Measurements from ENCODE around the gene SLC25A39. TPM values are rescaled to one million over a fixed set of nuclear protein-coding genes. Genes with fewer than 3 reads are reported as not detected.

Gene SLC25A39
- total and polyA plus RNA-seq, 9 of the 15 experiments (the other 6 are each of a cell fraction or from before 2014, with no cell fraction given) = 4.8 to 267 (median 140) TPM

DNA sequence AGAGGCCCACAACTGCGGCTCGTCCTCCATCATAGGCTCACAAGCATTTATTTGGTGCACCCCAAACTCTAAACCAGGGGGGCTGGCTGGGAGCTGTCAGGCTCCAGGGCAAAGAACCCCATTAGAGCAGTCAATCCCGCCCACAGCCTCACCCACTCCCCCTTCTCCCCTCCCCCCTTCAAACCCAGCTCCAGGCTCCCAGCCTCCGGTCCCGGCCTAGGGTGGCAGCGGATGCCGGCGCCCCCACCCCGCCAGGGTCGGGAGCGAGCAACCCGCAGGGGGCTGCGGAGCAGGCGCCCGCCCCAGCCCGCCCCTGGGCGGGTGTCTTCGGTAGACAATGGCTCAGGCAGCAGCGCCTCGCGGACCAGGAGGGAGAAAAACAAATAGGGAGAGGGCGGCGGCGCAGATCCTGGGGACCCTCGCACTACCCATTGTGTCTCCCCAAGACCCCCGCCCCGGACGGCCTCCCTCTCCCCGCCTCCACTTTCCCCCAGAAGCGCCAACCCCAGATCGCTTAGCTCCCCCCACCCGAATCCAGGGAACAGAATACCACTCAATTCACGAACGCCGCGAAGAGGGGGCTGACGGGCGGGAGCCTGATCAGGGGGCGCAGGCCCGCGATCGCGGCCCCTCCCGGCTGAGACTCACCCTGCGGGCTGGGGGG lies 38.5 kb upstream of the SLC25A39 start:
- intact Hi-C loops (cut with micrococcal nuclease) = no loop called here
- peak; percentile 44 to 83 (median 74) for DNase-seq (ENCODE audit: extremely low read depth in 1 of 4, low spot score in 3 of 4)
- TF ChIP-seq ZFX (CRISPR knock-in tag; IDR thresholded peaks at IDR 0.05) (peak; percentile 48; the same call in 1 of the 2 replicates), ZNF561 (CRISPR knock-in tag; conservative IDR thresholded peaks at IDR 0.05) (no peak), ELF4 (CRISPR knock-in tag; IDR thresholded peaks at IDR 0.05) (no peak), NONO (IDR thresholded peaks at IDR 0.05; ENCODE audit: low read depth in 2 of 2, low read length in 1 of 2) (no peak)
- TF ChIP-seq, protein P1, sequence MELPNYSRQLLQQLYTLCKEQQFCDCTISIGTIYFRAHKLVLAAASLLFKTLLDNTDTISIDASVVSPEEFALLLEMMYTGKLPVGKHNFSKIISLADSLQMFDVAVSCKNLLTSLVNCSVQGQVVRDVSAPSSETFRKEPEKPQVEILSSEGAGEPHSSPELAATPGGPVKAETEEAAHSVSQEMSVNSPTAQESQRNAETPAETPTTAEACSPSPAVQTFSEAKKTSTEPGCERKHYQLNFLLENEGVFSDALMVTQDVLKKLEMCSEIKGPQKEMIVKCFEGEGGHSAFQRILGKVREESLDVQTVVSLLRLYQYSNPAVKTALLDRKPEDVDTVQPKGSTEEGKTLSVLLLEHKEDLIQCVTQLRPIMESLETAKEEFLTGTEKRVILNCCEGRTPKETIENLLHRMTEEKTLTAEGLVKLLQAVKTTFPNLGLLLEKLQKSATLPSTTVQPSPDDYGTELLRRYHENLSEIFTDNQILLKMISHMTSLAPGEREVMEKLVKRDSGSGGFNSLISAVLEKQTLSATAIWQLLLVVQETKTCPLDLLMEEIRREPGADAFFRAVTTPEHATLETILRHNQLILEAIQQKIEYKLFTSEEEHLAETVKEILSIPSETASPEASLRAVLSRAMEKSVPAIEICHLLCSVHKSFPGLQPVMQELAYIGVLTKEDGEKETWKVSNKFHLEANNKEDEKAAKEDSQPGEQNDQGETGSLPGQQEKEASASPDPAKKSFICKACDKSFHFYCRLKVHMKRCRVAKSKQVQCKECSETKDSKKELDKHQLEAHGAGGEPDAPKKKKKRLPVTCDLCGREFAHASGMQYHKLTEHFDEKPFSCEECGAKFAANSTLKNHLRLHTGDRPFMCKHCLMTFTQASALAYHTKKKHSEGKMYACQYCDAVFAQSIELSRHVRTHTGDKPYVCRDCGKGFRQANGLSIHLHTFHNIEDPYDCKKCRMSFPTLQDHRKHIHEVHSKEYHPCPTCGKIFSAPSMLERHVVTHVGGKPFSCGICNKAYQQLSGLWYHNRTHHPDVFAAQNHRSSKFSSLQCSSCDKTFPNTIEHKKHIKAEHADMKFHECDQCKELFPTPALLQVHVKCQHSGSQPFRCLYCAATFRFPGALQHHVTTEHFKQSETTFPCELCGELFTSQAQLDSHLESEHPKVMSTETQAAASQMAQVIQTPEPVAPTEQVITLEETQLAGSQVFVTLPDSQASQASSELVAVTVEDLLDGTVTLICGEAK (IDR thresholded peaks at IDR 0.05) = 0 out of 2 replicates have a peak, but pooled peaks have one; percentile 39
- TF ChIP-seq, protein P1 (CRISPR knock-in tag; IDR thresholded peaks at IDR 0.05) = no peak
- TF ChIP-seq, protein P2, sequence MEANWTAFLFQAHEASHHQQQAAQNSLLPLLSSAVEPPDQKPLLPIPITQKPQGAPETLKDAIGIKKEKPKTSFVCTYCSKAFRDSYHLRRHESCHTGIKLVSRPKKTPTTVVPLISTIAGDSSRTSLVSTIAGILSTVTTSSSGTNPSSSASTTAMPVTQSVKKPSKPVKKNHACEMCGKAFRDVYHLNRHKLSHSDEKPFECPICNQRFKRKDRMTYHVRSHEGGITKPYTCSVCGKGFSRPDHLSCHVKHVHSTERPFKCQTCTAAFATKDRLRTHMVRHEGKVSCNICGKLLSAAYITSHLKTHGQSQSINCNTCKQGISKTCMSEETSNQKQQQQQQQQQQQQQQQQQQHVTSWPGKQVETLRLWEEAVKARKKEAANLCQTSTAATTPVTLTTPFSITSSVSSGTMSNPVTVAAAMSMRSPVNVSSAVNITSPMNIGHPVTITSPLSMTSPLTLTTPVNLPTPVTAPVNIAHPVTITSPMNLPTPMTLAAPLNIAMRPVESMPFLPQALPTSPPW (CRISPR knock-in tag; IDR thresholded peaks at IDR 0.05) = peak; percentile 34
- TF ChIP-seq, protein P3, sequence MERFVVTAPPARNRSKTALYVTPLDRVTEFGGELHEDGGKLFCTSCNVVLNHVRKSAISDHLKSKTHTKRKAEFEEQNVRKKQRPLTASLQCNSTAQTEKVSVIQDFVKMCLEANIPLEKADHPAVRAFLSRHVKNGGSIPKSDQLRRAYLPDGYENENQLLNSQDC (CRISPR knock-in tag; IDR thresholded peaks at IDR 0.05) = no peak

More for the DNA sequence above, 38.5 kb upstream of the SLC25A39 start:
- peak overlapping the region; percentile 70 to 96; a peak in 3 of 4 replicates for H3K9ac ChIP-seq (ENCODE audit: insufficient read depth in 1 of 2, low read depth in 2 of 2, low read length in 2 of 2)
- peak overlapping the region; percentile 60; the same call in 1 of the 3 replicates for H3K27ac ChIP-seq (ENCODE audit: extremely low read depth, low read depth, low read length)
- no peaks in the 10 kb centered on the region for H3K79me2 ChIP-seq (ENCODE audit: control insufficient read depth, insufficient read depth, low read length)
- BruUV-seq (replicated peaks) = no TSS peak
- no peaks in the 10 kb centered on the region for H3K9me3 ChIP-seq (replicated peaks; ENCODE audit: control insufficient read depth, insufficient read depth, low read depth, low read length)
- in situ Hi-C loops (cut with MboI) = no loop called here
- H3K9me1 ChIP-seq (ENCODE audit: control insufficient read depth, insufficient read depth, low read length) = no peaks in the 10 kb centered on the region
- WGBS (ENCODE audit: insufficient coverage, low coverage, missing lambda C conversion rate) = 2% methylated on average over 31 of the region's 45 CpGs
- H3K4me2 ChIP-seq (ENCODE audit: insufficient read depth, low read length) = peak overlapping the region; percentile 70; the same call in 1 of the 2 replicates
- ChIA-PET POLR2A (interaction anchor here (0.6 to 1.5 kb wide), 5 partner anchors 17 to 376 kb away, joined by 3 to 4 read pairs (median 3); partner anchors contain the start of gene ITGA2B), CTCF (ENCODE audit: low intra/inter-chr PET ratio) (no interaction called here)
- ATAC-seq = peak; percentile 69
- no peak for FAIRE-seq
- H4K20me1 ChIP-seq (replicated peaks; ENCODE audit: control insufficient read depth, insufficient read depth, low read length) = peaks cover 9% of the 10 kb centered on the region
- H3K36me3 ChIP-seq (ENCODE audit: control insufficient read depth, insufficient read depth, low read length) = no peaks in the 10 kb centered on the region
- peak overlapping the region; percentile 91 for H2AFZ ChIP-seq (ENCODE audit: low read depth, low read length)
- peak overlapping the region; percentile 81 for H3K4me3 ChIP-seq
- H3K4me1 ChIP-seq (replicated peaks in 1 of 2; ENCODE audit: control insufficient read depth in 2 of 2, insufficient read depth in 2 of 2, low read length in 2 of 2) = peaks cover 5 to 28% of the 10 kb centered on the region in 2 experiments; a peak in 4 of 5 replicates
- H3K27me3 ChIP-seq (ENCODE audit: control insufficient read depth in 2 of 2, insufficient read depth in 2 of 2, low read length in 2 of 2) = no peaks in the 10 kb centered on the region; a peak in 1 of 5 replicates
